Left ventricle myocardium inferior (tissue), 1 donor: ENCODE data around the gene ALG3. TPM values are rescaled to one million over a fixed set of nuclear protein-coding genes. Genes with fewer than 3 reads are reported as not detected.

Experiments
- DNase-seq: peaks from one replicate; pipeline ENCODE4 v3.0.0-alpha.2; 2020
- H3K27ac ChIP-seq: fragments of 200-600 bp; replicated peaks from 2 replicates; pipeline ENCODE4 v1.8.0; 2021
- H3K27me3 ChIP-seq: fragments of 200-600 bp; 2 replicates; pipeline ENCODE4 v1.8.0; 2021; ENCODE audit warnings: low read depth
- H3K36me3 ChIP-seq: fragments of 200-600 bp; 2 replicates; pipeline ENCODE4 v1.8.0; 2021
- H3K4me1 ChIP-seq: fragments of 200-600 bp; 2 replicates; pipeline ENCODE4 v1.8.0; 2021
- H3K4me3 ChIP-seq: fragments of 200-600 bp; 2 replicates; pipeline ENCODE4 v1.8.0; 2021; ENCODE audit warnings: mild to moderate bottlenecking, moderate library complexity
- H3K9me3 ChIP-seq: fragments of 200-600 bp; replicated peaks from 2 replicates; pipeline ENCODE4 v1.8.0; 2021
- CTCF ChIP-seq: fragments of 200-600 bp; IDR thresholded peaks from 2 replicates; pipeline ENCODE4 v1.8.0; 2021; ENCODE audit warnings: antibody characterized with exemption, mild to moderate bottlenecking, borderline replicate concordance
- intact Hi-C: fragments of 100-400 bp; cut with micrococcal nuclease; formaldehyde crosslinking; loops from one replicate; pipeline ENCODE4 v1.11.0; 2022
- total RNA-seq: library from RNA; stranded (reverse); fragmentation: NEBNext Ultra II Directional; extraction: Animal tissue kit (Norgen Biotek cat#: 25700); gene quantifications from one replicate; pipeline ENCODE4 v1.2.1, GENCODE V29; 2021
- donor health status: DM: no; HTN: yes; CAD: no; lungs with severe emphysema.

ALG3 gene
- total RNA-seq, 1 donor from 2014 or later, result 16.1 TPM

- intact Hi-C loops, result no loop called here
- no peak for DNase-seq
- no peaks in the 10 kb centered on the region for H3K9me3 ChIP-seq
- peaks cover 82% of the 10 kb centered on the region for H3K27me3 ChIP-seq
- H3K4me3 ChIP-seq, result no peak overlapping the region
- H3K27ac ChIP-seq, result no peak overlapping the region
- H3K4me1 ChIP-seq, result peaks cover 2% of the 10 kb centered on the region
- H3K36me3 ChIP-seq, result no peaks in the 10 kb centered on the region
- TF ChIP-seq CTCF, result no peak
These were observed 24.8 kb downstream of the ALG3 start for GRCh38 chr3:184223946-184224345.

GRCh38 chr3:184222521-184222920, 26.2 kb downstream of the ALG3 start:
- no peak for DNase-seq
- Histone ChIP-seq H3K27ac (no peak overlapping the region), H3K36me3 (no peaks in the 10 kb centered on the region), H3K4me1 (no peaks in the 10 kb centered on the region), H3K9me3 (no peaks in the 10 kb centered on the region), H3K4me3 (no peak overlapping the region), H3K27me3 (peaks cover 78% of the 10 kb centered on the region)
- TF ChIP-seq CTCF, result no peak
- intact Hi-C loops, result no loop called here

- Histone ChIP-seq H3K27me3 (peaks cover 44% of the 10 kb centered on the region), H3K27ac (no peak overlapping the region), H3K36me3 (no peaks in the 10 kb centered on the region), H3K9me3 (no peaks in the 10 kb centered on the region), H3K4me1 (no peaks in the 10 kb centered on the region), H3K4me3 (no peak overlapping the region)
- no peak for TF ChIP-seq CTCF
- no peak for DNase-seq
- intact Hi-C loops, result no loop called here
These were observed 29.9 kb downstream of the ALG3 start for GRCh38 chr3:184218814-184219213.

GRCh38 chr3:184211718-184212117, 37.0 kb downstream of the ALG3 start:
- Histone ChIP-seq H3K36me3 (no peaks in the 10 kb centered on the region), H3K27ac (no peak overlapping the region), H3K4me3 (no peak overlapping the region), H3K4me1 (no peaks in the 10 kb centered on the region), H3K27me3 (peaks cover 11% of the 10 kb centered on the region), H3K9me3 (no peaks in the 10 kb centered on the region)
- DNase-seq, result no peak
- no peak for TF ChIP-seq CTCF
- intact Hi-C loops, result no loop called here

GRCh38 chr3:184211297-184211696, 37.5 kb downstream of the ALG3 start:
- Histone ChIP-seq H3K27me3 (peaks cover 15% of the 10 kb centered on the region), H3K9me3 (no peaks in the 10 kb centered on the region), H3K4me3 (no peak overlapping the region), H3K27ac (no peak overlapping the region), H3K36me3 (no peaks in the 10 kb centered on the region), H3K4me1 (no peaks in the 10 kb centered on the region)
- DNase-seq, result no peak
- no peak for TF ChIP-seq CTCF
- intact Hi-C loops, result no loop called here
